Colon (tissue), 2 donors: ENCODE measurements around the gene NUTM2D.
"Not testable (repeated sequence)": the region's sequence is repeated elsewhere in the genome, so short reads cannot be mapped to it uniquely, and the experiment has no call there.

Source experiments
- FAIRE-seq: peaks from 2 replicates; lab custom pipeline; 2012; peaks lifted over from hg19 to GRCh38; lab: Jason Lieb, UNC
- donor health status: control.
- donor health status: control.

NUTM2D gene

DNA sequence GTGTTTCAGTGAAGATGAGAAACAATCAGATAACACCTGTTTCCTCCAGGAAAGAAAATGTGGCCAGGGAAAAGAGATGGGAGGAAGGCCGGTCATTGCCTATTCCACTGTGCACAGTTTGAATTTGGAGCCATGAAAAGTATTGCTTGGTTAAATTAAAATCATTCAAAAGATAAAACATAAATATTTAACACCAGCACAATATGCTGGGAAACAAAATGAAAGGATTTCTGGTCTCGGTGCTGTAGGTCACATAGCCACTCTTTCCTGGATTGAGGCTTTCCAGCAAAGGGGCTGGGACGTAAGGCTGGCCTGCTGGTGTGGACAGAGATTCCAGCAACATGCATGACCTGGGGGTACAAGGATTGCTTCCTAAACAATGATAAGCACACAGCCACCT is at the start of gene NUTM2D:
NUTM2D (plus strand) TSS at position 301 of the 400 bp plus-strand sequence. CDS start 522 bp downstream, outside the sequence.
- not testable (repeated sequence) for FAIRE-seq

- not testable (repeated sequence) for FAIRE-seq
Measured at GRCh38 chr10:87308702-87309101, 48.8 kb upstream of the NUTM2D start.

DNA sequence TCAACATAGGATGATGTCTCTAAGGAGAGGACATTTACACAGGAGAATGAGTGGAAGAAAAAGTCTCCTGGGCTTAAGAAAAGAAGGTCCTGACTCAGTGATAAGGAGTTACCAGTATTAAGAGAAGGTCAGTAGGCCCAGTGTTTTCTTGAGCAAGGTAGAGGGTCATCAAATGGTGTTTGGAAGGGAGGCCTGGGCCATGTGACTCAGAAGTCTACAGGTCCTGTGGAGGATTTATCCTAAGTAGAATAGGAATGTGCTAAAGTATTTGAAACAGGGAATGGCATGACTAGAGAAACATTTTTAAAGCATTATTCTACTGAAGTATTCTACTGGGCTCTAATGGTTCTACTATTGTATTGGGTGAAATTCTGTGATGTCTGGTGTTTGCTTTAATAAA is 47.9 kb upstream of the NUTM2D start:
- not testable (repeated sequence) for FAIRE-seq

DNA sequence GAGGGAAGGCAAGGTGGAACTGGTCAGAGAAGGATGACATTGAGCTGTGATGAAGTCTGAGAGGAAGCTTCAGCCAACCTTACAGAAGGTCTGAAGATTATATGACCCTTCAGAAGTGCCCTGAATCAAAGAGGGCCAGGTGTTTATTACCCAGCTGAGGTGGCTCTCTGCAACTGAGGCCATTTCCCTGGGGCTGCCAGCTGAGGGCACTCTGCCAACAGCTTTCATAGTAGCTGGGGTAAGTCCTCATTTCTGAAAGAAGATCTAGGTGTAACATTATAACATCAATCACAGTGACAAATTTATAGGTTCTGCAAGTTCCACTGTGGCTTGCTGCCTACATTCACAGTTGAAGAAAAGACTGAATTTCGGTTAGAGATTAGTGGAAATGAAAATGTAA is 46.0 kb upstream of the NUTM2D start:
- FAIRE-seq: not testable (repeated sequence)

- not testable (repeated sequence) for FAIRE-seq
Measured at GRCh38 chr10:87313649-87314359, 43.7 kb upstream of the NUTM2D start.

GRCh38 chr10:87314360-87314973 is 43.1 kb upstream of the NUTM2D start:
- FAIRE-seq: not testable (repeated sequence)

DNA sequence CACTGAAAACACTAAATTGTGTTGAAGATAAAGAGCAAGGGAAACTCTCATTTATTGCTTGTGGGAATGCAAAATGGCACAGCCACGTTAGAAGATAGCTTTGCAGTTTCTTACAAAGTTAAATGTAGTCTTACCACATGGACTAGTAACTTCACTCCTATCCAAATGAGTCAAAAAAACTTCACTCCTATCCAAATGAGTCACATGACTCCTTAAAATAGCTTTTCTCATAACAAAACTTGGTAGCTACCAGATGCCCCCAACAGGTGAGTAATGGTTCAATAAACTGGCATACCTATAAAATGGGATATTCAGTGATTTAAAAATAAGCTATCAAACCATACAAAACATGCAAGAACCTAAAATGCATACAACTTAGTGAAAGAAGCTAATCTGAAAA is 36.0 kb upstream of the NUTM2D start:
- FAIRE-seq: not testable (repeated sequence)

DNA sequence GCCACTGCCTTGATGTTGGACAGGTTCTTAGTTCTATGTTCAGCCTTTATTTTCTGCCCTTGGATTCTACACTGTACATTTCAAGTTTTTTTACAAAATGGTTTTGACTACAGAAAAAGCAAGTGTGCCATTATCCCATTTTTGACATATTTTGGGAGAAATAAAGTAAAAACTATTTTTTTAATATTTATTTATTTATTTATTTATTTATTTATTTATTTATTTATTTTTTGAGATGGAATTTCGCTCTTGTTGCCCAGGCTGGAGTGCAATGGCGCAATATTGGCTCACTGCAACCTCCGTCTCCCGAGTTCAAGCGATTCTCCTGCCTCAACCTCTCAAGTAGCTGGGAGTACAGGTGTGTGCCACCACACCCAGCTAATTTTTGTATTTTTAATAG is 33.0 kb upstream of the NUTM2D start:
- FAIRE-seq: not testable (repeated sequence)

- FAIRE-seq: not testable (repeated sequence)
Measured at GRCh38 chr10:87327958-87328357, 29.6 kb upstream of the NUTM2D start.

GRCh38 chr10:87329131-87329530 is 28.4 kb upstream of the NUTM2D start:
- FAIRE-seq: peak; percentile 47

DNA sequence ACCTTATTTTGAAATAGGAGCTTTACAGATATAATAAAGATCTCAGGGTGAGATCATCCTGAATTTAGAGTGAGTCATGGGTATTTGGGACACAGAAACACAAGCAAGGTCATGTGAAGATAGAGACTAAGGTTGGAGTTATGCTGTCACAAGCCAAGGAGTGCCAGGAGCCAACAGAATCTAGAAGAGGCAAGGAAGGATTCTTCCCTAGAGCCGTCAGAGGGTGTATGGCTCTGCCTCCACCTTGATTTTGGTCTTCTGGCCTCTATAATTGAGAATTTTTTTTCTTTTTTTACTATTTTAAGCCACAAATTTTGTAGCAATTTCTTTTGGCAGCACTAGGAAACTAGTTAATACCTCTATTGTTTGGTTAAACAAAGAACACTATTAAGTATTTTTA is 24.9 kb upstream of the NUTM2D start:
- FAIRE-seq: not testable (repeated sequence)

DNA sequence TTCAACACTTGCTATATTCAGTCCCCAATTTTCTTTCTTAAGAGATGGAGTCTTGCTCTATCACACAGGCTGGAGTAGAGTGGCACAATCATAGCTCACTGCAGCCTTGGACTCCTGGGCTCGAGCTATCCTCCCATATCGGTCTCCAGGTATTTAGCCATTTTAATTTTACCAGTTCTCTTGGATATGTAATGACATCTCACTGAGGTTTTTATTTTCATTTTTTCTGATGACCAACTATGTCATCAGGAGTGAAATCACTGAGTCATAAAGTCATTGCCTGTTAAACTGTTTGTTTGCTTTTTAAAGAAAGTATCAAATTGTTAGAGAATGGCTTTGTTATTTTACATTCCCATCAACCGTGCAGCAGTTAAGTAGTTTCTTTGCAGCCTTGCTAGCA is 17.1 kb upstream of the NUTM2D start:
- not testable (repeated sequence) for FAIRE-seq

DNA sequence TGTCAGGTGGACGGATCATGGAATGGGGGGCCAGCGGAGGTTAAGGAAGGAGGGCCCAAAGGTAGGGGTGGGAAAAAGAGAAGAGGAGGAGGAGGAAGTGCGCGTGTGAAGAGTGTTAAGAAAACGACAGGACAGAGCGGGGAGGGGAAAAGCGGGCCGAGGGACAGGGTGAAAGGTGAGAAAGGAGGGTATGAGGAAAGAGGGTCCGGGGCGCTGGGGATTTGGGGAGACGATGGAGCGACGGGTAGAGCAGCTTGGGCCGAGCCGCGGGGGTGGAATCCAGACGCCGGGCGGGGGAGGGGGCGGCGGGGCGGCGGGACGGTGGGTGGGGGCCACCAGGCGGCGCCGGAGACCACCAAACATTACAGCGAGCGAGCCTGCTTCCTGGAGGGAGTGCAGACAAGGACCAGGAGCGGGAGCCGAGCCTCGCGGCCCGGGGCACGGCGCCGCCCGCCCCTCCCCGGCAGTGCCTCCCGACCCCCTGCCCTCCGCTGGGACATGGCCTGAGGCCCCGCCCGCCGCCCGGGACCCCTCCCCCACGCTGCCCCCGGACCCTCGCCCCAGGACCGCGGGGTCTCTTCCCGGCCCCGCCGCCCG is 15.9 kb upstream of the NUTM2D start:
- FAIRE-seq: not testable (repeated sequence)

GRCh38 chr10:87342249-87342710 is 15.3 kb upstream of the NUTM2D start:
- FAIRE-seq: peak; percentile 28

GRCh38 chr10:87342711-87343258 is 14.8 kb upstream of the NUTM2D start:
- FAIRE-seq: not testable (repeated sequence)

DNA sequence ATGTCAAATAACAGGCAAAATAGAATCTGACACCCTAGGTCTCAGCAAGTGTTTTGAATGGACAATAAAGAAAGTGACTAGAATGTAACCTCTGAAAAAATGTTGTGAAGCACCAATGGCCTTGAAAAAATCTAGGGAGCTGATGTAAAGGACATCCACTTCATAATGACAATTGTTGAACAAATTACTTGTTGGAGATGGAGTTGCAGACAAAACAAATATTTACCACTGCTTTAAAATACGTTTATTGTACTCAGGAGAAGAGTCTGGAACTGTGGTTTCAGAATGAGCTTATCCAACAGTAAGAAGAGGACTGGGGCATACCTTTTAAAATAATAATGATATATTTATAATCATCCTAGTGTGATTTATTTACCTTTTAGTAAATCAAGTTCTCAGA is 11.8 kb upstream of the NUTM2D start:
- peak; percentile 24 for FAIRE-seq

- not testable (repeated sequence) for FAIRE-seq
Measured at GRCh38 chr10:87350161-87350560, 7.4 kb upstream of the NUTM2D start.

- not testable (repeated sequence) for FAIRE-seq
Measured at GRCh38 chr10:87352825-87353224, 4.7 kb upstream of the NUTM2D start.

GRCh38 chr10:87355110-87355509 is 2.4 kb upstream of the NUTM2D start:
- FAIRE-seq: not testable (repeated sequence)

DNA sequence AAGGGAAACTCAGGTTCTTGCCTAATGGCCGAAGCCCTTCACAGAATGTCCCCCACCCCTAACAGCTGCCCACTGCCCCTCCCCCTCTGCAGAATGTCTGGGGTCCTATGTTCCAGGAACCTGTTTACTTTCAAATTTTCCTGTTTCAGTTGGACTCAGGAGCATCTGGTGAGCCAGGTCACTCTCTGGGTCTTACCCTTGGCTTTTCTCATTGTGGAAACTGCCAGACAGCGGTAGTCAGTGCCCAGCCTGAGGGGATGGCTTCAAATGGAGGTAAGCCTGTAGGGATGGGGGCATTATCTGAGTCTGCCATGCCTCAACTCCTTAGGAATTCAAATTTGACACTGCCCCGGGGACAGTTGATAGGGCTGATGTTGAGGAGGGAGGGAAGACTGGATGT is 615 bp downstream of the NUTM2D start:
- FAIRE-seq: not testable (repeated sequence)

GRCh38 chr10:87369514-87370112 is 12.1 kb downstream of the NUTM2D start:
- not testable (repeated sequence) for FAIRE-seq

GRCh38 chr10:87374091-87374490 is 16.5 kb downstream of the NUTM2D start:
- not testable (repeated sequence) for FAIRE-seq
